Occipital lobe (tissue), 2 donors: ENCODE results near the gene CNPY1. TPM values are rescaled to one million over a fixed set of nuclear protein-coding genes. Genes with fewer than 3 reads are reported as not detected.
"Not testable (repeated sequence)": the region's sequence is repeated elsewhere in the genome, so short reads cannot be mapped to it uniquely, and the experiment has no call there.

Experiments used
- DNase-seq: peaks from one replicate; lab custom pipeline; 2025; lab: John Stamatoyannopoulos, UW
- total RNA-seq: library from RNA; depleted of rRNA; stranded (reverse); fragments of >200 nt; gene quantifications from one replicate; pipeline ENCODE4 v1.2.3, GENCODE V29; 2014

Gene CNPY1
- total RNA-seq, 1 donor from 2014 or later: 0.16 TPM

GRCh38 chr7:155533827-155534690, 12.3 kb downstream of the CNPY1 start:
- no peak for DNase-seq

DNA sequence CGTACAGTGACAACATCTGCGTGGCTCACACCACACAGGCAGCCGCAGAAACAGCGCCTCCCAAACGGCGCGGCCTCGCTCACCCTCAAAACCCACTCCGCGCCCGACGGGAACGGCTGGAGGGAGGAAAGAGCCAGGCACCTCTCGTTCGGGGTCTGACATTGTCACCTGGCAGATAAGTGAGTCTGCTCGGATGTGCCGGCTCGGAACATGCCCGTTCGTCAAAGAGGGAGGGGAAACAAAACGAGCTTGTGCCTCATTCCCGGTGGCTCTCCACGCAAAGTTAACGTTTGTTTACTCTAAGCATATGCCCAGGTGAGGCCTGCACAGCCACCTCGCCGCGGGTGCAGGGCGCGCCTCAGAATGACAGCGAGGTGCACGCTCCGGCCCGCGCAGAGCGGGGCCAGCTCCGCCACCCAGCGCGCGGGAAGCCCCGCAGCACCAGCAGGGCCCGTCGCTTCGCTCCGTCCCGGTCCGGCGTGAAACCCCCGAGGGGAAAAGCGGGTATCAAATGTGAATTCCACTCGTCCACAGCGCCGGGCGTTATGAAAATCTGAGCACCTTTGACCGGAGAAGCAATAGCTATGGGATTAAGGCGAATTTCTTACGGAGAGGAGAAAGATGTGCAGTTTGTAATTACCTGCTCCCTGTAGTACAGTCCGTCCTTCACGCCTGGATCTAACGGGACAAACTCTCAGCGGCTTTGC, 13.1 kb downstream of the CNPY1 start:
- DNase-seq: no peak

DNA sequence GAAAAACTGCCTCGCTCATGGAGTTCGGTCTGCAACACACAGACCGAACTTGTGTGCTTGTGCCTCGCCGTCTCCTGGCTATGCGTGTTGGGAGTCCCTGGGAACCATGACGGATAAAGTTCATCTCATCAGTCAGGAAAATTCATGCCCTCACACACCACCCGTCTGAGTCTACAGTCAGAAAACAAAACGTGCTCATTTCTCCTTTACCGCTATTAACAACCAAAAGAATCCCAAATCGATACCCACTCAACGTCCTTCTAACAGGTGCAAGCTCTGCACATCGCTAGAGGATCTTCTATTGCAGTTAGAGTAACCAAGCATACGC, 13.6 kb downstream of the CNPY1 start:
- DNase-seq: no peak

GRCh38 chr7:155531681-155532080, 14.7 kb downstream of the CNPY1 start:
- DNase-seq: no peak

DNA sequence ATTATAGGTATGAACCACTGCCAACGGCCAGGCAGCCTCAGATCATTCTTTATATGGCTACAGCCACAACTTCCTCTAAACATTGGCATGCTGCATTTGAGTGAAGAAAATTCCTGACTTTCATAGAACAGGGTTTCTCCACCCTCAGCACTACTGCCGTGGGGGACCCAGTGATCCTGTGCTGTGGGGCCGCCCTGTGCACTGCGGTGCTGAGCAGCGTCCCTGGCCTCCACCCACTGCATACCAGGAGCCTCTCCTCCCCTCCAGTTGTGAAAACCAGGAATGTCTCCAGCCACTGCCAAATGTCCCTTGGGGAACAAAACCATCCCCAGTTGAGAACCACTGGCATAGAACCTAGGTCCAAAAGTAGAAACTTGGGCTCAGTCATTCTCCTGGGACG, 15.8 kb downstream of the CNPY1 start:
- DNase-seq: no peak

DNA sequence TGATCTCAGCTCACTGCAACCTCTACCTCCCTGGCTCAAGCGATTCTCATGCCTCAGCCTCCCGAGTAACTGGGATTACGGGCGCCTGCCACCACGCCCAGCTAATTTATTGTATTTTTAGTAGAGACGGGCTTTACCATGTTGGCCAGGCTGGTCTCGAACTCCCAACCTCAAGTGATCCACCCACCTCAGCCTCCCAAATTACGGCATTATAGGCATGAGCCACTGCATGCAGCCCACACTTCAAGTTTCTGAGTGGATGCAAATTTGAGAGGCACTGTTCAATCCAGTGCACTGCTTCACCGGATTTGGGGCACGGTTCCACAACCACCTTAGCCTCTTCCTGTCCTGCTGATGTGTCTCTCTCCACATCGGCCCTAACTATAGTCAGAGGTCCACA, 16.5 kb downstream of the CNPY1 start:
- no peak for DNase-seq

DNA sequence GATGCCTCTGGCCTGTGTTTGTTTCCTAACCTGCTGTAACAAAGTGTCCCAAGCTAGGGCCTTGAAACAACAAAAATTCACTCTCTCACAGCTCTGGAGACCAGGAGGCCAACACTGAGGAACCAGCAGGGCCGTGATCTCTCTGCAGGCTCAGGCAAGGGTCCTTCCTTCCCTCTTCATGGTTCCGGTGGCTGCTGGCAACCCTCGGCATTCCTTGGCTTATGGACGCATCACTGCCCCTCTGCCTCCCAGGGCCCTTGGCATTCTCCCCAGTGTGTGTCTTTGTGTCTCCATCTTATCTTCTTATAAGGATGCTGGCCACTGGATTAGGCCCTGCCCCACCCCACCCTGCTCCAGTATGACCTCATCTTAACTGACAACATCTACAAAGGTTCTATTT, 17.0 kb downstream of the CNPY1 start:
- no peak for DNase-seq

- DNase-seq: no peak
Observed at GRCh38 chr7:155527664-155528063, 18.7 kb downstream of the CNPY1 start.

DNA sequence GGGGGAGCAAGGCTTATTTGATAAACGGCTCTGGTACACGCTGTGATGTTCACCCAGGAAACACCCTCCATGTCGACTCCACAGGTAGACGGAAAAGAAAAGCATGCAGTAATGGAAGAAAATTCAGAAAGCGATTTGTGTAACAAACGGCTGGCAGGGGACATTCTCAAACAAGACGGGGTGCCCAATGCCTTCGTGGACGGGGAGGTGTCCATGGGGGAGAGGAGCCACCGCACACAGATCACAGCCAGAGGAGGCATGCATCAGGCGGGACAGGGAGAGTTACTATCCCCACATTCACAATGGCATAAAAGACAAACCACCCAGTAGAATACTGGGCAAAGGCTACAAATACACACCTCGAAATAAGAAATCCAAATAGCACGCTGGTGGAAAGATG, 20.1 kb downstream of the CNPY1 start:
- no peak for DNase-seq

GRCh38 chr7:155524018-155524556, 22.3 kb downstream of the CNPY1 start:
- no peak for DNase-seq

GRCh38 chr7:155523168-155523675, 23.1 kb downstream of the CNPY1 start:
- no peak for DNase-seq

GRCh38 chr7:155521743-155522398, 24.5 kb downstream of the CNPY1 start:
- no peak for DNase-seq

GRCh38 chr7:155521007-155521742, 25.2 kb downstream of the CNPY1 start:
- DNase-seq: no peak

- DNase-seq: no peak
Observed at GRCh38 chr7:155520114-155520513, 26.2 kb downstream of the CNPY1 start.

- DNase-seq: not testable (repeated sequence)
Observed at GRCh38 chr7:155519358-155519757, 27.0 kb downstream of the CNPY1 start.

DNA sequence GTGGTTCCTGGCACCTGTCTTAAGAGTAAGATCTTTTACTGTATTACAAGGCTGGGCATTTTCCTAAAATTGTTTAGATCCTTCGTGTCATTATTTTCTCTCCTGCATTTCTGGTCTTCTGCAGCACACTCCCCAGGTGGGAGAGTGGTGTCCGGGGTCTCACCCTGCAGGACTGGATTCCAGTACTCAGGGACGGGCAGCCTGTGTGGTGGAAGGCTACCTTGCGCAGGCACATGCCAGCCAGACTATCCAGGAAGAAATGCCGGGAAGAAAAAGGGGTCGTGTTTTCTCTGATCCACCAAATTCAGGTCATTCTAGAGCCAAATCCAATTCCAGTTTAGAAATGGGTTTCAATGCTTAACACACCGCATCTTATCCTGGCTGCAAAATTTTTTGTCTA, 27.7 kb downstream of the CNPY1 start:
- DNase-seq: no peak

DNA sequence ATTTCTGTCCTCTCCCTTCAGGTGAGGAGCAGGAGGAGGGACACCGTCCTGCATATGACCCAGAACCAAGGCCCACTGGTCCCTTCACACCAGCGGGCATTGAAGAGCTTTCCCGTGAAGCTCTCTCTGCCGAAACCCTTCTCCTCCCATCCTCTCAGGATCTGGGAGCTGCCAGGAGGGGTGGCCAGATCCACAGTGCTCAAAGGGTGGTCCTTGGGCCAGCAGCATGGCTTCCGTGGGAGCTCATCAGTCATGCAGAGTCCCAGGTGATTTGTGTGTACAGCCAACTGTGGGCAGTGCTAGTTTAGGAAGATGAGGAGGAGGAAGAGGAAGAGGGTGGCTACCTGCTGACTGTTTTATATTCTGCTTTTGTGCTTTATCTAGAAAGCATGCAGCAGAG, 28.4 kb downstream of the CNPY1 start:
- no peak for DNase-seq

DNA sequence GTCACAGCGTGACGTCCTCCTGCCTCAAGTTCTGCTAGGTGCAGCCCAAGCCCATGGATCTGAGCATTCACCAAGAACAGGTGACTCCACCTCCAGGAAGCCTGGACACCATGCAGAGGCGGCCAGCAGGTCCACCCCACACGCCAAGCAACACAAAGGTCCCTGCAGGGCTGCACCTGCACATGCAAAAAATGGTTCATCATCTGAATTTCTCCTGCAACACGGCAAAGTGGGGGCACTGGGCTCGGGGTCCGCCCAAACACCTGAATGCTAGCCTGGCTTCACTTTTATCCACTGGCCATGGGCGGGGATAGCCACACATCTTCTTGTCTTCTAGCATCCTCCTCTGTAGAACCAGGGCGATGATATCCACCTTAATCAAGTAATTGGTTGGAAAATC, 28.9 kb downstream of the CNPY1 start:
- DNase-seq: no peak

- no peak for DNase-seq
Observed at GRCh38 chr7:155516466-155516865, 29.9 kb downstream of the CNPY1 start.

DNA sequence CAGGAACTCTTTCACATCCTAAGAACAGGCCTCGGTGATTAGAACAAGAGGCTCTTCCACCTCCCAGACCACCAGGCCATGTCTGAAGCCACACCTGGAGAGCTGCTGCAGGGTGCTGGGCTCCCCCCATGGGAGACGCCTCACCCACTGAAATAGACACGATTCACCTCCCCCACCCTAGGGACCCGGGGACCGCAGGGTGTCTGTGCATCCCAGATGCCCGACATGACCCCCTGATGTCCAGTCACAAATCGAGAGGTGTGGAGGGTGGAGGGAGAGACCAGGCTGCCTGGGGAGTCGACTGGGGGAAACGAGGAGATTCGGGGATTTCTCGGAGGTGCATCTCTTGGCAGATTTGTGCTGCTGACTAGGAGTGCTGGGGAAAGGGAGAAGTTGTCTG, 31.0 kb downstream of the CNPY1 start:
- DNase-seq: no peak

- DNase-seq: no peak
Observed at GRCh38 chr7:155514296-155514695, 32.1 kb downstream of the CNPY1 start.
